Right atrium auricular region (tissue), 2 donors: Measurements from ENCODE around the gene TMIGD2. TPM values are rescaled to one million over a fixed set of nuclear protein-coding genes. Genes with fewer than 3 reads are reported as not detected.
A peak's percentile ranks its signal among the peaks of the same experiment; 100 is the strongest.

ENCODE experiments used
- DNase-seq: peaks from one replicate; pipeline ENCODE4 v3.0.0-alpha.2; 2019; ENCODE audit warnings: low spot score
- H3K27ac ChIP-seq, 2 donors: fragments of 200-600 bp; sonication (generic); 1 replicate in 1 of 2; 2 replicates in 1 of 2; pipeline ENCODE4 v1.5.1; 2016 to 2019
- H3K27me3 ChIP-seq, 2 donors: fragments of 200-600 bp; sonication (generic); one replicate each; pipeline versions ENCODE4 v1.5.1 to v1.6.0; 2017 to 2019
- H3K36me3 ChIP-seq: fragments of 200-600 bp; sonication (generic); one replicate; pipeline ENCODE4 v1.5.1; 2016
- H3K4me1 ChIP-seq, 2 donors: fragments of 200-600 bp; sonication (generic); one replicate each; pipeline versions ENCODE4 v1.5.1 to v1.6.0; 2017 to 2019
- H3K4me3 ChIP-seq, 2 donors: fragments of 200-600 bp; sonication (generic); 1 replicate in 1 of 2; 2 replicates in 1 of 2; pipeline ENCODE4 v1.5.1; 2017 to 2019; ENCODE audit warnings: mild to moderate bottlenecking in 1 of 2, moderate library complexity in 1 of 2
- H3K9me3 ChIP-seq, 2 donors: fragments of 200-600 bp; sonication (generic); one replicate each; pipeline ENCODE4 v1.5.1; 2019
- total RNA-seq, 2 donors: library from RNA; depleted of rRNA; stranded (reverse); fragments of >200 nt; gene quantifications; one replicate each; pipeline ENCODE4 v1.1.0, GENCODE V29; 2016
- TF ChIP-seq, protein P1 (sequence below), 2 donors: fragments of 200-600 bp; sonication (generic); IDR thresholded peaks; one replicate each; pipeline ENCODE4 v1.5.1; 2019; ENCODE audit warnings: antibody characterized with exemption in 2 of 2

The TMIGD2 gene
- total RNA-seq, 2 donors from 2014 or later, result 0.28 TPM; not detected in 1

DNA sequence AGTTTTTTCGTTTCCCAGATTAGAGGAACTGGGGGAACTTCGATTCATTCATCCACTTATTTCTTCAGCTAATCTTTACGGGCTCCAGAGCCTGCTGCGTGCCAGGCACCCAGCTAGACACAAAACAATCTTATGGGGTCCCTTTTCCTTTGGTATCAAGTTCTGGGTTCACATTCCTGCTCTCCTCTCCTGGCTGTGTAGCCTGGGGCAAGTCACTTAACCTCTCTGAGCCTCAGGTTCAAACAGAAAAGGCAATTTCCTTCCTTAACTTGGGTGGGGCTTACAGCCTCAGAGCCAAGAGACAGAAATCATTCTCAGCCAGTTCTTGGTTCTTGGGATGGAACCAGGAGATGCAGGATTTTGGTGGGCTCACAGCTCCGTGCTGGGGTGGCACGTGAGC is 17.2 kb downstream of the TMIGD2 start:
- Histone ChIP-seq H3K27ac (no peak overlapping the region), H3K9me3 (no peaks in the 10 kb centered on the region), H3K36me3 (no peaks in the 10 kb centered on the region), H3K4me3 (no peak overlapping the region), H3K4me1 (peaks cover 0 to 5% of the 10 kb centered on the region in 2 donors), H3K27me3 (peaks cover 0 to 4% of the 10 kb centered on the region in 2 donors)
- DNase-seq, result no peak
- TF ChIP-seq, protein P1, sequence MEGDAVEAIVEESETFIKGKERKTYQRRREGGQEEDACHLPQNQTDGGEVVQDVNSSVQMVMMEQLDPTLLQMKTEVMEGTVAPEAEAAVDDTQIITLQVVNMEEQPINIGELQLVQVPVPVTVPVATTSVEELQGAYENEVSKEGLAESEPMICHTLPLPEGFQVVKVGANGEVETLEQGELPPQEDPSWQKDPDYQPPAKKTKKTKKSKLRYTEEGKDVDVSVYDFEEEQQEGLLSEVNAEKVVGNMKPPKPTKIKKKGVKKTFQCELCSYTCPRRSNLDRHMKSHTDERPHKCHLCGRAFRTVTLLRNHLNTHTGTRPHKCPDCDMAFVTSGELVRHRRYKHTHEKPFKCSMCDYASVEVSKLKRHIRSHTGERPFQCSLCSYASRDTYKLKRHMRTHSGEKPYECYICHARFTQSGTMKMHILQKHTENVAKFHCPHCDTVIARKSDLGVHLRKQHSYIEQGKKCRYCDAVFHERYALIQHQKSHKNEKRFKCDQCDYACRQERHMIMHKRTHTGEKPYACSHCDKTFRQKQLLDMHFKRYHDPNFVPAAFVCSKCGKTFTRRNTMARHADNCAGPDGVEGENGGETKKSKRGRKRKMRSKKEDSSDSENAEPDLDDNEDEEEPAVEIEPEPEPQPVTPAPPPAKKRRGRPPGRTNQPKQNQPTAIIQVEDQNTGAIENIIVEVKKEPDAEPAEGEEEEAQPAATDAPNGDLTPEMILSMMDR (IDR thresholded peaks at IDR 0.05), result no peak

DNA sequence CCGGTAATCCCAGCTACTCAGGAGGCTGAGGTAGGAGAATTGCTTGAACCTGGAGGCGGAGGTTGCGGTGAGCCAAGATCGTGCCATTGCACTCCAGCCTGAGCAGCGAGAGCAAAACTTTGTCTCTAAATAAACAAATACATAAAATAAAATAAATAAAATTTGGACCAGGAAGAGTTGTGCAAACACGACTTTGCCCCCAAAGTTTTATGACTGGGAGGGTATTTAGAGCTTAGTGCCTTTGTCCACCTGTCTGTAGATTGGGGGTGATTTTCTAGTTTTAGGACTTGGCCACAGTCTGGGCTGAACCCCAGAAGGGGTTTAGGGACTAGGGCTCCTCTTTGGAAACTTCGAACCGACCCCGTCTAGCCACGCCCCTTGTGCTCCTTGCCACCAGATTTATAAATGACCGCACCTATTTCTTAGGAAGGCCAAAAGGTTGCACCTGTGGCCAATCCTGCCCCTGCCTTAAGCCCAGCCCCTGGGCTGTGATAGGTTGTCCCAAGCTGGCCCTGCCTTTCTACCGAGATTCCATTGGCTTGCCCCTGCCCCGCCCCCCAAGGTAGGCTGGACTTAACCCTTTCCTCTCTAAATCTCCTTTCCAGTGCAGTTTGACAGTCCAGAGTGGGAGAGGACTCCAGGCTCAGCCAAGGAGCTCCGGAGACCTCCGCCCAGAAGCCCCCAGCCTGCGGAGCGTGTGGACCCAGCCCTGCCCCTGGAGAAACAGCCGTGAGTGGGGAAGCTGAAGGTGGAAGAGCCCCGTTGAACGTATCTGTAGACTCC is 17.8 kb downstream of the TMIGD2 start:
- no peak for DNase-seq
- H3K27ac ChIP-seq, result no peak overlapping the region
- H3K36me3 ChIP-seq, result no peaks in the 10 kb centered on the region
- H3K4me1 ChIP-seq, result peaks cover 0 to 11% of the 10 kb centered on the region in 2 donors
- H3K4me3 ChIP-seq, result no peak overlapping the region
- peaks cover 0 to 8% of the 10 kb centered on the region in 2 donors for H3K27me3 ChIP-seq
- TF ChIP-seq, protein P1 (IDR thresholded peaks at IDR 0.05), result no peak
- H3K9me3 ChIP-seq, result no peaks in the 10 kb centered on the region

DNA sequence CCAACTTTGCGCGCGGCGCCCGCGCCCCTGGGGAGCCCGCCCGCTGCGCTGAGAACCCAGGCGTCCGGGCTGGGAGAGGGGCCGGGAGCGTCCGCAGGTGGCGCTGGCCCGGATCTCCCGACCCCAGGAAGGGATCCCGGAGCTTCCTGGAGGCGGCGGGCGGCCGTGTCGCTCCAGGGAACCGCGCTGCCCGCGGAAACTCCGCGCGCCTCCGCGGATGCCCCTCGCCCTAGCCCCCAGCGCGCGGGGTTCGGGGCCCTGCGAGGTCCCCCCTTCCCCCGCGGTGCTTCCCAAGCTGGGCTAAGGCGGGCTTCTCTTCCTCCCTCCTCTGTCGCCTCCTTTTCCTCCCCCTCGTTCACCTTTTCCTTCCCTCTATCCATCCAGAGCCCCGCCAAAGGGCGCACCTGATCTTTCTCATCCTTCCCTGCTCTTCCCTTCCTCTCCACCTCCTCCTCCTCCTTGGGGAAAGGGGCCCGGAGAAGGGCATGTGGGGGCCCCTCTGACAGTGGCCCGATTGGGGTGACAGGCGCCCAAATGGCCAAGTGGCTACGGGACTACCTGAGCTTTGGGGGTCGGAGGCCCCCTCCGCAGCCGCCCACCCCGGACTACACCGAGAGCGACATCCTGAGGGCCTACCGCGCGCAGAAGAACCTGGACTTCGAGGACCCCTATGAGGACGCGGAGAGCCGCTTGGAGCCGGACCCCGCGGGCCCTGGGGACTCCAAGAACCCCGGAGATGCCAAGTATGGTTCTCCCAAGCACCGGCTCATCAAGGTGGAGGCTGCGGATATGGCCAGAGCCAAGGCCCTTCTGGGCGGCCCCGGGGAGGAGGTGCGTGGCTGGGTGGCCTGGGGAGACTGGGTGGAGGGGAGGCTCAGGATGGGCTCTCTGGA is 22.4 kb downstream of the TMIGD2 start:
- peak overlapping the region; percentile 73 to 87 for H3K27ac ChIP-seq
- peak overlapping the region; percentile 55 to 60 for H3K4me3 ChIP-seq
- DNase-seq, result no peak
- H3K9me3 ChIP-seq, result no peaks in the 10 kb centered on the region
- peaks cover 0 to 27% of the 10 kb centered on the region in 2 donors for H3K4me1 ChIP-seq
- H3K36me3 ChIP-seq, result no peaks in the 10 kb centered on the region
- peaks cover 0 to 15% of the 10 kb centered on the region in 2 donors for H3K27me3 ChIP-seq
- TF ChIP-seq, protein P1 (IDR thresholded peaks at IDR 0.05), result no peak

DNA sequence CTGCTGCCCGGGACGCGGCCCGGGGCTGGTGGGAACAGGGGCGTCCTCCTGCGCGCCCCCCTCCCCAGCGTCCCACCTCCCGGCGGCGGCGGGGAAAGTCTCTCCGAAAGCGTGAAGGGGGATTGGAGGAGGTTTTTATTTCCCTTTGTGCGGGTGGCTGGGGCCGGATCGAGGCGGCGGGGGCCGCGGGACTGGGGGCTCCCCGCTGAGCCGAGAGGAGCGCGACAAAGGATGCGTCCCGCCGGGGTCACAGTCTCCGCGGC is 23.0 kb downstream of the TMIGD2 start:
- peak overlapping the region; percentile 73 to 87 for H3K27ac ChIP-seq
- TF ChIP-seq, protein P1 (IDR thresholded peaks at IDR 0.05), result no peak

DNA sequence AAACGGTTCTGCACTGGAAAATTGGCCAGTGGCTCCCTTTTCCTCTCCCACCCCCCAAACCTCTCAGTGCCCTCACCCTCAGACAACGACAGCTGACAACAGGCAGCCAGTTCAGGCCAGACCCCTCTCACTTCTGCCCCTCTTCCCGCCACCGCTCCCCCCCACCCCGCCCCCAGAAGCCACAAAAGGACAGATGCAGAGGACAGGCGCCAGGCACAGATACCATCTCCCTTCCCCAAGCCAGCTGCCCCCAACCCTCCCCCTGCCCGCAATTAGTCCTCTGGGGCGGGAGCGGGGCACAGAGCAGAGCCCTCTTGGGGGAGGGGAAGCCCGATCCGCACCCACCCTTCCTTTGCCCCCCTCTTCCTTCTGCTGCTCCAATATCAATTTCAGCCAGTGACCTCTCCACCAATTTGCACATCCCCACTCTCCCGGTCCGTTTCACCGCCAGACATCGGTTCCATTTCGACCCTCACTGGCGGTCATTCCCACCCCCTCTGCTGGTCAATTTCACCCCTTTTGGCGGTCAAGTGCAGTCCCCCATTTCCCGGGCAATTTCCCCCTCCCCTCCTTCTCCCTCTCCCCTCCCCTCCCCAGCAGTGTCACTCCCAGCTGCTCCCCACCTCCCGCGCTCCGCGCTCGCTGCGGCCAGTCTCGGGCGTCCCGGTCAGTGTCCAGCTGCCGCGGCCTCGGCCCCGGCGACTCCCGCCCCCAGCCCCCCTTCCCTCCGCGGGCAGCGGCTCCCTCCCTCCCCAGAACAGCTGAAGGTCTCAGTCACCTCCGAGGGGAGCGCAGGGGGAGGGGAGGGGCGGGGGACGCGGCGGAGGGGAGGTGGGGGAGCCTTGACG is 23.5 kb downstream of the TMIGD2 start, which contains the start of gene SHD:
Gene SHD (plus strand): TSS at position 848 of the 848 bp plus-strand sequence. CDS start 798 bp downstream, outside the sequence.
- Histone ChIP-seq H3K27ac (peak within 1 kb of the TSS; percentile 73 to 87), H3K36me3 (no peaks in the 10 kb centered on the region), H3K4me1 (peaks cover 0 to 27% of the 10 kb centered on the region in 2 donors), H3K9me3 (no peaks in the 10 kb centered on the region), H3K27me3 (peaks cover 0 to 15% of the 10 kb centered on the region in 2 donors), H3K4me3 (peak within 1 kb of the TSS; percentile 55 to 60)
- TF ChIP-seq, protein P1 (IDR thresholded peaks at IDR 0.05), result no peak
- no peak for DNase-seq

More for the DNA sequence above, 23.0 kb downstream of the TMIGD2 start:
- Histone ChIP-seq H3K27me3 (peaks cover 0 to 15% of the 10 kb centered on the region in 2 donors), H3K36me3 (no peaks in the 10 kb centered on the region), H3K4me3 (peak overlapping the region; percentile 55 to 60), H3K9me3 (no peaks in the 10 kb centered on the region), H3K4me1 (peaks cover 0 to 27% of the 10 kb centered on the region in 2 donors)
- no peak for DNase-seq
